ACC112 (cell line): Measurements from ENCODE around the gene SRCIN1.
A peak's percentile ranks its signal among the peaks of the same experiment; 100 is the strongest.

ENCODE experiments used
- H2AFZ ChIP-seq: fragments of 200-600 bp; sonication (generic); one replicate; pipeline ENCODE4 v1.6.0; 2017; ENCODE audit warnings: antibody characterized with exemption, low read length; ENCODE audit not compliant: unreplicated experiment
- H3K27ac ChIP-seq: fragments of 200-600 bp; sonication (generic); 2 replicates; pipeline ENCODE4 v1.5.1; 2014; ENCODE audit warnings: low read depth, mild to moderate bottlenecking, antibody characterized with exemption, low read length, moderate library complexity
- H3K27me3 ChIP-seq: fragments of 200-600 bp; sonication (generic); 2 replicates; pipeline ENCODE4 v1.6.1; 2014; ENCODE audit warnings: mild to moderate bottlenecking, antibody characterized with exemption, low read length, moderate library complexity, mixed read lengths; ENCODE audit not compliant: insufficient read depth
- H3K36me3 ChIP-seq: fragments of 200-600 bp; sonication (generic); 2 replicates; pipeline ENCODE4 v1.6.1; 2016; ENCODE audit warnings: mild to moderate bottlenecking, antibody characterized with exemption, low read length, moderate library complexity, mixed read lengths; ENCODE audit not compliant: insufficient read depth
- H3K4me1 ChIP-seq: fragments of 200-600 bp; sonication (generic); one replicate; pipeline ENCODE4 v1.6.1; 2016; ENCODE audit warnings: low read length, mixed read lengths; ENCODE audit not compliant: insufficient read depth, unreplicated experiment, control insufficient read depth
- H3K4me3 ChIP-seq: fragments of 200-600 bp; sonication (generic); 2 replicates; pipeline ENCODE4 v1.5.1; 2014; ENCODE audit warnings: mild to moderate bottlenecking, low read depth, low read length
- H3K79me2 ChIP-seq: fragments of 200-600 bp; sonication (generic); one replicate; pipeline ENCODE4 v1.6.0; 2016; ENCODE audit warnings: low read length; ENCODE audit not compliant: control insufficient read depth, unreplicated experiment, insufficient read depth

Gene SRCIN1

DNA sequence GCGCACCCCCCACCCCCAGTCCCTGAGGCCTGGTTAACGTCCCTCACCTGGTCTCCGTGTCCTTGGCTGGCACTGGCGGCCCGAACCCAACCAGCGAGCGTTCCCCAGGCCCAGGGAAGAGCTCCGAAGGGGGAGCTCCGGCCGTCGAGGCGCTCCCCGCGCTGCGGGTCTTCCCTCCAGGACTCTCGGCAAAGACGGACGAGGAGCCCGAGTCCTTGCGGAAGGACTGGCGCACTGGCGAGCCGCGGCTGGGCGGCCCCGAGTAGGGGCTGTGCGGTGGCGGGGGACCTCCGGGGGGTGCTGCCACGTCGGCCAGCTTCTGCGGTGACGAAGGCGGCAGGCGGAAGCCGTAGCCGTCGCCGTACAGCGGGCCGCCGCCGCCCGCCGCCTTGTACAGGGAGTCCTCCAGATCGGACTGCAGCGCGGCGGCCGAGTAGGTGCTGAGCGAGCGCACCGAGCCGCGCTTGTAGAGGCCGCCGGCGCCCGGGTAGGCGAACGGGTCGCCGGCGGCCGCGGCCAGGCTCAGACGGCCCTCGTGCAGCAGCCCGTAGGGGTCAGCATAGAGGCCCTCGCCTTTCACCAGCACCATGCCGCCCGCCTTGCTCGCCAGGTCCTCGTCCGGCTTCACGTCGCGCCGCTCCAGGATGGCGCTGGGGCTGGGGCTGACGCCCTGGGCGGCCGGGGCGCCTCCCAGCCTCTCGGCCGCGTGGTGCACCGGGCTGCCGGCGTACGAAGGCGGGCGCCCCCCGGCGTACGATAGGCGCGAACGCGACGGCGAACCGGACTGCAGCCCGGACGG, 44.1 kb downstream of the SRCIN1 start:
- Histone ChIP-seq H3K27me3 (peaks cover 65% of the 10 kb centered on the region), H3K4me3 (no peak overlapping the region), H2AFZ (no peak overlapping the region), H3K27ac (no peak overlapping the region), H3K4me1 (peaks cover 15% of the 10 kb centered on the region), H3K36me3 (no peaks in the 10 kb centered on the region), H3K79me2 (no peaks in the 10 kb centered on the region)

GRCh38 chr17:38560503-38561318, 45.0 kb downstream of the SRCIN1 start:
- no peak overlapping the region for H2AFZ ChIP-seq
- H3K36me3 ChIP-seq = no peaks in the 10 kb centered on the region
- H3K27me3 ChIP-seq = peaks cover 56% of the 10 kb centered on the region
- no peak overlapping the region for H3K4me3 ChIP-seq
- H3K27ac ChIP-seq = no peak overlapping the region
- H3K79me2 ChIP-seq = no peaks in the 10 kb centered on the region
- peaks cover 15% of the 10 kb centered on the region for H3K4me1 ChIP-seq

DNA sequence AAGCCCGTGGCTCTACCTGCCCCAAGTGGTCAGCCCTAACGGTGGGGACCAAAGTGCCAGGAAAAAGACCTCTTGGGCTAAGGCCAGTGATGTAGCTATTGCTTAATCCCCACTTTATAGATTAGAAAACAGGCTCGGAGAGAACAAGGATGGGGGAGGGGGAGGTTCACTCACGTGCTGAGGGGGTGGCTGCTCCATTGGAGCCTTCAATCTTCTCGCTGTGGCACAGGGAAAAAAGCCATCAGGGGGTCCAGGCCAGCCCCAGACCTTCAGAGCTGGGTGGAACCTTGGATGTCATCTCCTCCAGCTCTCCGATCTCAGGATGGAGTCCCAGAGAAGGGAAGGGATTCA, 45.9 kb downstream of the SRCIN1 start:
- Histone ChIP-seq H3K4me1 (peaks cover 15% of the 10 kb centered on the region), H3K79me2 (no peaks in the 10 kb centered on the region), H3K4me3 (peak overlapping the region; percentile 75), H3K36me3 (no peaks in the 10 kb centered on the region), H2AFZ (no peak overlapping the region), H3K27ac (no peak overlapping the region), H3K27me3 (peaks cover 47% of the 10 kb centered on the region)

DNA sequence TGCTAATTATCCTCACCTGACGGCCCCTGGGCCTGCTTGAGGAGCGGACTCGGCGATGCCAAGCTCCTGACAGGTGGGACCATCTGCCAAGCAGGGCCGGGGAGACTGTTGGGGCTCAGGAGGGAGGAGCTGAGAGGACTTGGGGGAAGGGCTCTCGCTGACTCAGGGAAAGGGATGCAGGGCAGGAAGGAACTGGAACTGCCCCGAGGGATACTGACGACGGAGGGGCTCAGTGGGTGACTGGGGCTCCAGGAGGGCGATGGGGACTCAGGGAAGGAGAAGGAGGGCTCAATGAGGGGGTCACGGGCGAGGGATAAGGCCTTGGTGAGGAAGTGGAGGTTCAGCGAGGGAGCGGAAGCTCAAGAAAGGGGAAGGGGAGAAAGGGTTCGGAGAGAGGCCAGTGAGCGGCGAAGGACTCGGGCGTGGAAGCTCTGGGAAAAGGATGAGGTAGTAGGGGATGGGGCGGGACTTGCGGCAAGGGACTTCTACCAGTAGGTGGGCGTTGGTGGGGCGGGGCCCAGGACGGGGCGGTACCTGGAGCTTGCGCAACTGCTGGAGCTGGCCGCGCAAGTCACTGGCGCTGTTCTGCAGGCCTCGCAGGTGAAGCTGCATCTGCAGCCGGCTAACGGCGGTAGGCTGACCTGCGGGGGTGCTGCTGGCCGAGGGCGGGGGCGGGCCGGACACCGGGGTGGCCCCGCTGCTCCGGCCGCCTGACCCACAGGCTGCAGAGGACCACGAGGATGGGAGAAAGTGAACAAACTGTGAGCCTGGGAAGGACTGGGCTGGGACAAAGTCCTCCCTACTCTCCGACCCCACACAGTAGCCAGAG, 46.5 kb downstream of the SRCIN1 start:
- peaks cover 15% of the 10 kb centered on the region for H3K4me1 ChIP-seq
- peak overlapping the region; percentile 43; the same call in 1 of the 2 replicates for H3K27ac ChIP-seq
- H3K27me3 ChIP-seq = peaks cover 43% of the 10 kb centered on the region
- H3K36me3 ChIP-seq = no peaks in the 10 kb centered on the region
- H3K4me3 ChIP-seq = peak overlapping the region; percentile 75
- no peaks in the 10 kb centered on the region for H3K79me2 ChIP-seq
- H2AFZ ChIP-seq = peak overlapping the region; percentile 58

DNA sequence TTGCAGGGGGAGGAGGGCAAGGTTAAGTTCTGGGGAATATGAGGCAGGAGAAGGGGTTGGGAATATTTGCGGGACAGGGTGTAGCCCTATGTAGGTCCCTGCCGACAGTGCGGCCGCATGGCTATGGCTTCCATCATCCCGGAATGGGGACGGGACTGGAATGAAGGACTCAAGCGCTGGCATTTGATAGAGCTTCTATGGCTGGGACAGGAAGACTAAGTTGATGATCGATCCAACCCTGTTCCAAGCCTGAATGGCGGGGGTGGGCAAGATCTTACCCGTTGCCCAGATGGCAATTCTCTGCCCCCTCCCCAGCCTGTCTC, 47.1 kb downstream of the SRCIN1 start:
- Histone ChIP-seq H3K36me3 (no peaks in the 10 kb centered on the region), H3K4me3 (peak overlapping the region; percentile 75), H3K27me3 (peaks cover 37% of the 10 kb centered on the region), H2AFZ (peak overlapping the region; percentile 58), H3K4me1 (peaks cover 15% of the 10 kb centered on the region), H3K79me2 (no peaks in the 10 kb centered on the region), H3K27ac (peak overlapping the region; percentile 43; the same call in 1 of the 2 replicates)

DNA sequence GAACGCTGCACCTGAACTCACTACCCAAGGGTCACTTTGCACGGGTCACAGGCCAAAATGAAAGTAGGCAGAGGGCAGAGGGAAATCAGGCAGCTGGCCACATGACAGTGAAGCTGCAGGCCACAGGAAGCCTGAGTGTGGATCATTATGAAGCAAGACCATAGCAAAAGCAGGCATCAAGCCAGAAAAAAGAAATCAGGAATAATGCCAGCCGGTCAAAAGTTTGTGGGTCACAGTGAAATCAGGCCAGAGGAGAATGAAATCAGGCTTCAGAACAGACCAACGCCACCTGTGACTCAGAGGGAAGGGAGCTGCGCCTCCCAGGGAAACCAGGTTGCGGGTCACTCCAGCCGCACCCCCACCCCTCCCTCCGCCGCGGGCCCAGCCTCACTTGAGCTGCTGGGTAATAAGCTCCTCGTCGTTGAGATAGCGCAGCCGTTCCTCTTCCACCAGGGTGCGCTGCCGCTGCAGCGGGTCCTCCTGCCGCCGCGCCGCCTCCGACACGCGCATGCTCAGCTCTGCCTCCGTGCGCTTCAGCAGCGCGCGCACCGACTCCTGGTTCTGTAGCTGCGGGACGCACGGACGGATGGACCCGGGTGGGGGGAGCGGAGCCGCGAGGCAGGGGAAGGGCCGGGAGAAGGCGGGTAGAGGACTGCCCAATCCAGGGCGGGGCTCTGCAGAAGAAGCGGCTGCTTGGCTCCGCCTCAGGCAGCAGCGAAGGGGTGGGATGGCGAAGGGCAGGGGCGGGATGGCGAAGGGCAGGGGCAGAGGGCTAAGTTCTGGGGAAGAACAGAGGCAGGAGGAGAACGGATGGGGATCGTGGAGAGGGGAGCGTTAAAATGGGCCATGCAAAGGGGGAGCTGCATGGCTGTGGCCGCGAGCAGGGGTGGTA, 47.7 kb downstream of the SRCIN1 start:
- peaks cover 31% of the 10 kb centered on the region for H3K27me3 ChIP-seq
- H3K79me2 ChIP-seq = no peaks in the 10 kb centered on the region
- no peaks in the 10 kb centered on the region for H3K36me3 ChIP-seq
- peak overlapping the region; percentile 11; the same call in 1 of the 2 replicates for H3K27ac ChIP-seq
- peaks cover 15% of the 10 kb centered on the region for H3K4me1 ChIP-seq
- peak overlapping the region; percentile 58 for H2AFZ ChIP-seq
- H3K4me3 ChIP-seq = peak overlapping the region; percentile 75

GRCh38 chr17:38557396-38557795, 48.4 kb downstream of the SRCIN1 start:
- Histone ChIP-seq H3K4me1 (peaks cover 15% of the 10 kb centered on the region), H3K4me3 (peak overlapping the region; percentile 18; the same call in 1 of the 2 replicates), H2AFZ (no peak overlapping the region), H3K27ac (peak overlapping the region; percentile 11; the same call in 1 of the 2 replicates), H3K79me2 (no peaks in the 10 kb centered on the region), H3K27me3 (peaks cover 24% of the 10 kb centered on the region), H3K36me3 (no peaks in the 10 kb centered on the region)

GRCh38 chr17:38556239-38556638, 49.5 kb downstream of the SRCIN1 start:
- Histone ChIP-seq H3K27ac (no peak overlapping the region), H3K27me3 (peaks cover 13% of the 10 kb centered on the region), H3K4me3 (no peak overlapping the region), H3K4me1 (peaks cover 15% of the 10 kb centered on the region), H3K36me3 (no peaks in the 10 kb centered on the region), H2AFZ (no peak overlapping the region), H3K79me2 (no peaks in the 10 kb centered on the region)

DNA sequence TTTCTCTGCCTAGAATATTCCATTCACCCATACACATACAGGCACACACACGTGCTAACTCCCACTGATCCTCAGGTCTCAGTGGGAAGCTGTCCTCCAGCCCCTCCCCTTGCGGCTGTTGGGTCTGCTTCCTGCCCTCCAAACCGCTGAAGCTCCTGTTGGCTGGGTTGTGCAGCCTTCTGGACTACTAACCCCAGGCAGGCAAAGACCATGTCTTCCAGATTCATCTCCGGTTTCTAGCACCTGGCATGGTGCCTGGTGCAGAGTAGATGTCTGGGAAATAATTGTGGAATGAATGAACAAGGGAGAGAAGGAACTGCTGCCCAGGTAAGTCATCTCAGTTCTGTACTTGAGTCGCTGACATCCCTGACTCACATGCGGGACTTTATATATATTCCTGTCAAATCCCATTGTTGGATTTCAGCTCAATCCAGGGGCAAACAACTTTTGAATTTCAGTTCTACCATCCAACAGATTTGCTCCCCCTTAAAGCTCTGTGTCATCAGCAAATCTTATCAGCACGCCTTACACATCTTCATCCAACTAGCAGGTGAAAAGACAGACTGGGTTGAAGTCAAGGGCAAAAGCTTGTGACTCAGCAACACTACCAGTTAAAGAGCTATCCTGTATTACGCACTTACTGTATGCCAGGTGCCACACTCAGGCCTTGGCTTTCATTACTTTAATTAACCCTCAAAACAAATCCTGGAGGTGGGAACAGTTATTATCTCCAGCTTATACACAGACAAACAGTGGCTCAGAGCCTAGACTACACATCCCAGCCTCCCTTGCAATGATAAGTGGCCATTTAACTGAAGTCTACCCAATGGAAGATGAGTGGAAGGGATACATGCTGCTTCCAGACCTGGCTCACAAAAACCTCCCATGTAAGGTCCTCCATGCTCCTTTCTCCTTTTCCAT, 51.1 kb downstream of the SRCIN1 start:
- Histone ChIP-seq H3K27me3 (no peaks in the 10 kb centered on the region), H3K4me3 (no peak overlapping the region), H3K79me2 (no peaks in the 10 kb centered on the region), H3K4me1 (peaks cover 19% of the 10 kb centered on the region), H2AFZ (no peak overlapping the region), H3K27ac (no peak overlapping the region), H3K36me3 (no peaks in the 10 kb centered on the region)
